GM21381 (cell line): ENCODE measurements around the gene PITPNM3.

ENCODE experiments used
- ATAC-seq: cut with Tn5 transposase; IDR thresholded peaks from one replicate; pipeline ENCODE4 v1.9.1; 2021; ENCODE audit warnings: mild to moderate bottlenecking, moderate library complexity; ENCODE audit not compliant: unreplicated experiment

The PITPNM3 gene

DNA sequence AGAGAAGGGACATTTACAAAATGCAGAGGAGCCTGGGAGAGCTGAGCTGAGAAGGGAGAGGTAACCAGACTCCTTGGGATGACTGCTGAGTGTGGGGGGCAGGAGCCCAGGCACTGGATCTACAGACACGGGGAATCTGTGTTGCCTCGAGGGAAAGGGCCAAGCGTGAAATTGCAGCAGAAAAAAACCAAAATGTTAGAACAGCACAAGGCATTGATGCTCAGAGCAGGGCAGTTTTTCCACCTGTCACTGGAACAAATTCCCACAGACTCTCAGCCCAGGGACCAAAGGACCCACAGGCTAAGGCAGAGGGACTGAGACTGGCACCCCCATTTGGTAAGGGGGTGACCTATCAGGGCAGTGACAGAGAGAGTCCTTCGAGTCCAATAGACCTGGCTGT is 2.0 kb downstream of the PITPNM3 start:
- ATAC-seq: no peak

DNA sequence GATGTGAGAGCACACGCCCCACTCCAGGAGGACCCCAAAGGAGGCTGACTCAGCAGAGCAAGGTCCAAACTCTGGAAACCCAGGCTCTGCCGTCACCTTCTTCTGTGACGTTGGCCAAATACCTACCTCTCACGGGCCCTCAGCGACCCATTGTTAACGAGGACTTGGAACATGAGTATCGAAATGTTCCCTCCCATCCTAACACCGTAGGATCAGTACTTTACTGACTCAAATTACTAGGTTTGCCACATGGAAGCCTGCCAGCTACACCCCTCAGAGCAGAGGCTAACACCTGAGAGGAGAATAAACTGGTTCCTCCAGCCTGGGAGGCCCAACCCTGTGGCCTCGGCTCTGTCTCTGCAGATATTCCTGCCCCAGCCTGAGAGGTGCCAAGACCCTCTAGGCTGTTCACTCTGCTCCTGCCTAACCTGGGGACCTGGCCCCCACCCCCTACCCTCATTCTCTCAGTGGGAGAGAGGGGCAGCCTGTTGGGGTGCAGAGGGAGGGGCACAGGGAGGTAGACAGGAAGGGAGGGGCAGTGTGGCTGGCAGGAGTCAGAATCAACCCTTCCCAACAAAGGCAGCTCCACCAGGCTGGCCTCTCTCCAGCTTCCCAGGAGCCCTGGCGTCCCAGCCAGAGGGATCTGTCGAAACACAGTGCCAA is 4.4 kb downstream of the PITPNM3 start:
- ATAC-seq: no peak

DNA sequence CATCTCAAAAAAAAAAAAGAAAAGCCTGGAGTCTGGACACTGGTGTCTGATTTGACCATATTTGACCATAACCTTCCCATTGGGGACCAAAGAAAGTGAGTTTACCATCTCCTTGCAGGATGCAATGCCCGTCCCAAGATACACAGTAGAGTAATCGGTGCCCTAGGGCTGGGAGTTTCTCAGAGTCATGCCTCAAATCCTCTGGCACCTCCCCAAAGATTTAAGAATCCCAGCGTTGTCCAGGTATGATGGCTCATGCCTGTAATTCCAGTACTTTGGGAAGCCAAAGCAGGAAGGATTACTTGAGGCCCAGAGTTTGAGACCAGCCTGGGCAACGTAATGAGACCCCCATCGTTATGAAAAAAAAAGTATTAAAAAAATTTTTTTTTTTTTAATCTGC is 5.0 kb downstream of the PITPNM3 start:
- no peak for ATAC-seq

DNA sequence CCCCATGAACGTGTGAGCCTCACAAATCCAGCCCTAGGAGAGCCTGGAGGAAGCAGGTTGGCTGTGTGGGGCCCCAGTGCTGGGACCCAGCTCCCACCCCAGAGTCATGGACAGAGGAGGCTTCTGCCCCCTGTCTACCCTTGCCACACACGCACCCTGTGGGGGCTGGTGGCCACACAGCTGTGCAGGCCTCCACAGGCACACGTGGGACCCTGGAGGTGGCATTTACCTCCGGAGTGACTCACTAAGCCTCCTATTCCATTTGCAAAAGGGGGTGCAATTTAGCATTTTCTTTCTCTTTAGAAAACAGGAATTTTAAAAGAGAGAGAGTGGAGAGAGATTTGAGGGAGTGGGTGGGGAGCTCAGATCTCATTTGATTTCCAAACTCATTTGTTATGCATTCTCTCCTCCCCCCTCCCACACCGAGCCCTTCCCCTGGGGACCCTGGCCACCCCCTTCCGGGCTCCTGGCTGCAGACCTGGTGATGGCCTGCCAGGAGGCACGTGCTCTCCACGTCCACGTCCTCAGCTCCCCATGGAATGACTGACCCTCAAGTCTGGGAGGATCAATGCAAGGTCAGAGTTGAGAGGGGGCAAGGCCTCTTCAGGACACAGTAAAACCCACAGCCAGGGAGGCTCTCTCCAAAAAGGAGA is 6.8 kb downstream of the PITPNM3 start:
- ATAC-seq: no peak

DNA sequence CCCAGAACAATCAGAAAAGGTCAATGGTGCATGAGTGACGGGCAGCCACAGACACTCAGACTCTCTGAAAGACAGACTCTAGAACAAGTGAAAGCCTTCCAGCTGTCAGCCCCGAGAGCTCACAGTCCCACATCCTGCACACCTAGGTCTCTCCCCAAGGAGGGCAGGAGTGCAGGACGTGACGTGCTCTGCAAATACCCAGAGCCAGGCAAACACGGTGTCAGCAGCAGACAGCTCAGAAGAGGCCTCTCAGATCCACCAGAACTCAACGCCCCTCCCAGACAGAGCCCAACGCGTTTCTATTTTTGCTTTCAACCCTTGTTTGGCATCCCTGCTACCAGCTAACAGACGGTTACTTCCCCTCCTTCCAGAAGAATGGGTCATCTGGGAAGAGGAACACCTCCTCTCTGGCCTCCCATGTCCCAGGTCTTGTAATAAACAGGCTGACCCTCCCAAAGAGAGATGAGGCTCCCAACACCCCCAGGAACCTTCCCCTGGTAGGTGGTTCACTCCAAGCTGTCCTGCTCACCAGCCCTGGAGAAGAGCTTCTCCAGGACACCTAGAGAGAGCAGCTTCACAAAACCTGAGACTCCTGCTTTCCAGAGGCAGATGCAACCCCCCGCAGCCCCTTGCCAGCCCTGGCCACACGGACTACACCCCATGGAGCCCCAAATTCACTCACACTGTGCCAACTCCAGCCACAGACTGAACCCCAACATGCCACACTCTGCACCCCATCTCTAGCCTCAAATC is 7.6 kb downstream of the PITPNM3 start:
- no peak for ATAC-seq

DNA sequence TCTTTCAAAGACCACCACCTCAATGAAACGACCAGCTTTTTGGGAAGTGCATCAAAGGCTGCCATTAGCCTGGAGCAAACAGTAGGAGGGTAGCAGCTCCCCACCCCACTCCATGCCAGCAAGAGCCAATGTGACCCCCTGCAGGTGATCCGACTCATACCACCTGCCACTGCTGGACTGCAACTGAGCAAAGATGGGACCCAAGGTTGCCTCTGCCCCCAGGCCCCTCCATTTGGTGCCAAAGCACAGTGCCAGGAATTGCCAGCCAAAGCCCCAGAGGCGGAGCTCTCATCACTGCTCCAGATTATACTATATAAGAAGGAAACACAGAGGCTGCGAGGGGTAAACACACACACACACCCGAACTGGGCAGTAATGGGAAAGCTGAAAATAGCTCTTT is 8.3 kb downstream of the PITPNM3 start:
- no peak for ATAC-seq

DNA sequence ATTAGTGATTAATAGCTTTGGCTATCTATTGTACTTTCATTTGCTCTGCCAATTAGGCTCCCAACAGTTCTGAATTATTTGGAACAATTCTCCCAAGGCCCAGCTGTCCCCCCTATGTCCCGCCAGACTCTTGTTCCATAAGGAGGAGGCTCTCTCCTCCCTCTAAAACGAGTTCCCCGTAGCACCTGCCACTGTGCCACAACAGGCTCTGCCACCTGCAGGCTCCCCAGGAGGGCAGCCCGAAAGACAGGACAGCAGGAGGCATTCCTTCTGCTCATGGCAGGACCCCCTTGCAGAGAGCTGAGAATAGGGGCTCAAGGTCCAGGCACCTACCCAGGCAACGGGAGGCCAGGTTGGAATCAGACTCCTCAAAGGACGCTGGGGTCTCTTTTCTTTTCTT is 9.0 kb downstream of the PITPNM3 start:
- ATAC-seq: no peak

DNA sequence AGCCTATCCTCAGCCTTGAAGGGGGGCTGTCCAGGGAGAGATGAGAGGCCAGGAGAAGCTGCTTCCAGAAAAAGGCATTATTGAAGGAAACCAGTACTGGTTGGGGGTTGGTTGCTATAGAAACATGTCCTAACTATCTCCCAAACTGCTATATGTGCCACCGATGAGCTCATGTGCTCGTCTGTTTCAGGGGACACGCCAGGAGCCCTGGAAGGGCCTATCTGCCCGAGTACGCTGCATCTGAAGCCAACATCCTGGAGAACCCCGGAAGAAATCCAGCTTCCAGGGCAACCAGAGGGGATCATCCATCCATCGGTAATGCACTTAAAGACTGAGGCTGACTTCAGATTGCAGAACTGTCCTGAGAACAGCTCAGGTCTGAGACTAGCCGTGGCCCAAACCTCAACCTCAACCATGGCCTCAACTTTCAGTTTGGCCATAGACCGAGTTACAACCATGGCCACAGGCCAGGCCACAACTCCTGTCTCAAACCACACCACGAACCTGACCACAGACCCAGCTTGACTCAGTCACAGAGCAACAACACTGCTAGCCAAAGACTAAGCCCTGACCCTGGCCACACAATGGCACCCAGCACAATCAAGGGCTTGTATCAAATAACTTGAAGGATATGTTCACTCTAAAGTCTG is 10.2 kb downstream of the PITPNM3 start:
- ATAC-seq: no peak

DNA sequence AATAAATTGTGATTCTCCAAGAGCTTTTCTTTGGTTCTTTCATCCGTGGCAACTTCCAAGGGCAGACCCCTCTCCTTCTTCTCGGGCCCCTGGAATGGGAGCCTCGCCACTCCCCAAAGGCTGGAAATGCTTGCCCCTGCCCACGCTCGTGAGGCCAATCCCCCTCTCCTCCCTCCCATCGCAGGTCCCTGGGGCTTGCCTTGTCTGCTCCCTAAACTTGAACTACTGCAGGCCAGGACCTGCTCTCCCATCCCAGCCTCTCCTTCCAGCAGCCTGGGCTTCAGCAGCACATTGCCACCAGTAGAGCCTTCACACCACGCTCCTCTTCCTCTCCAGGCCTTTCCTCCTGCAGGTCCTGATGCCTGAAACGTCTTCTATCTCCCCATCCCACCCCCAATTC is 11.1 kb downstream of the PITPNM3 start:
- ATAC-seq: no peak

DNA sequence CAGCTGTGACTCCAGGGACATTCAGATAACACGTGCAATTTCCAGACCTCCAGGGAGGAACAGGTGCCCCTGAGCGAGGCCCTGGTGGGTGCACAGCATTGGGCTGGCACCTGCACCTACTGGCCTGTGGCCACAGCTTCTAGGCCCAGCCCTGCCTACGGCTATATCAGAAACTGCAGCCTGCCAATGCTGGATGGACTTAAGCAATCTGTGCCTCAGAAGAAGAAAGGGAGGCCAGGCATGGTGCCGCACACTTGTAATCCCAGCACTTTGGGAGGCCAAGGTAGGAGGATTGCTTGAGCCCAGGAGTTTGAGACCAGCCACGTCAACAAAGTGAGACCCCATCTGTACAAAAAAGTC is 12.4 kb downstream of the PITPNM3 start:
- ATAC-seq: no peak

DNA sequence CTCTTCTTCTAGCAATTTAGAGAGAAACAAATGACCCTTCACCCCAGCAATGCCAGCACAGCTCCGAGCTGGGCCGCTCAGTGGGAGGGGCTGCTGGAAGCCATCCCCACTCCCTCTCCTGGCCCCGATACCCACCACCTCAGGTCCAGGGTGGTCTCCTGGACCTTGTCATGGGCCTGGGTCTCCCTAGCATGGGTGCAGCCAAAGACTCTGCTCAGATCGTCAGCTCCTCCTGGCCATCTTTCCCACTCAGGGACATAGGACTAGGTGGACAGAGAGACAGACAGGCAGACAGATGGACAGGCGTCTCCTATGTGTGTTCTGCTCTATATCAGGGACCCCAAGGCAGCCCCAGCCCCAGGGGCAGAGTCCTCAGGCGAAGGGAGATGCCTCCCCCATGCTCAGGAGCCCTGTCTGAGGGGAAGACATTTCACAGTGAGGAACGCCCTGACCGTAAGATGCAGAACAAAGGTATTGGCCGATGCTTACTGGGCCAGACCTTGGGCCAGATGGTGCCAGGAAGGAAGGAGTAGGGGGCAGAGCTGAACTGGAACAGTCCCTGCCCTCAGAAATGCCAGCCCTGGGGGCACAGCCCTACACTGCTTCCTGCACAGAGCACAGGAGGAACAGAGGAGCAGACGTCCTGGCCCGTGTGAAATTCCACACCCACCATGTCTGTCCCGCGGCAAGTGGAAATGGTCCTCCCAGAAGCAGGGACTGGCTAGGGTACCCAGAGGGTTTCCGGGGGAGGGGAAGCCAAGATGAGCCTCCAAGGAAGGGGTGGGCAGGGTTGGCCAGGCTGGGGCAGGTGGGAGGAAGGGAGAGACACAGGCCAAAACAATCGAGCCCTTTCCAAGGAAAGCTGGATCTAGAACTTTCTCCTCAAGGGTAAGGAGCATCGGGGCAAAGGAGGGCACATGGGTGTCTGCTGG is 13.0 kb downstream of the PITPNM3 start:
- no peak for ATAC-seq

DNA sequence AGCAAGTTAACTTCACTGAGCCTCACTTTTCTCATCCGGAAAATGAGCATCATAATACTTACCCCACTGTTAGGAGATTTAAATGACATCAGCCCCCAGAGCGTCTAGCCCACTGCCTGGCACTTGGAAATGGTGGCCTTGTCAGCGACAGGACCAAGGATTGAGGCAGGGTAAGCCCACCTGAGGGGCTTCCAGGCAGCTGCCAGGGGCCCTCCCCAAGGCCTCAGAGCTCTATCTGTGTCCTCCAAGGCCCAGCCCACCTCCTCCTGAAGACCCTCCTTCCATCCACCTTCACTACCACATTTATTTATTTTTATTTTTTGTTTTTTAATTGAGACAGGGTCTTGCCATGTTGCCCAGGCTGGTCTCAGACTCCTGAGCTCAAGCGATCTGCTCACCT is 13.8 kb downstream of the PITPNM3 start:
- ATAC-seq: no peak

DNA sequence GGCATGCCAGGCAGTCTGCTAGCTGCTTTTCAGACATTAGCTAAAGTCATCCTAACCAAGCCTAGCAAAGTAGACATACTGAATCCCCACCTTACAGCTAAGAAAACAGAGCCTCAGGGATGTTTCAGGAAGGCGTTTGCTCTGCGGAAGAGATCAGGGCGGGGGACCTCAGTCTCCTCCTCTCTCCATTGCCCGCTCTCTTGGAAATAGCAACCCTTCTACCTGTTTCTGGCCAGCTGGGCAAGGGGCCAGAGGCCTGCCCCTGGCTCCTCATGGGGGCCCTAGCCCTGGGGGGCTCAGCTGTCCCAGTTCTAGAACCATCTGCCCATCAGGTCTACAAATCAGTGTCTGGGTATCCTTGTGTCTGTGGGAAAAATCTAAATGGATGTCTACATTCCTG is 14.5 kb downstream of the PITPNM3 start:
- ATAC-seq: no peak

DNA sequence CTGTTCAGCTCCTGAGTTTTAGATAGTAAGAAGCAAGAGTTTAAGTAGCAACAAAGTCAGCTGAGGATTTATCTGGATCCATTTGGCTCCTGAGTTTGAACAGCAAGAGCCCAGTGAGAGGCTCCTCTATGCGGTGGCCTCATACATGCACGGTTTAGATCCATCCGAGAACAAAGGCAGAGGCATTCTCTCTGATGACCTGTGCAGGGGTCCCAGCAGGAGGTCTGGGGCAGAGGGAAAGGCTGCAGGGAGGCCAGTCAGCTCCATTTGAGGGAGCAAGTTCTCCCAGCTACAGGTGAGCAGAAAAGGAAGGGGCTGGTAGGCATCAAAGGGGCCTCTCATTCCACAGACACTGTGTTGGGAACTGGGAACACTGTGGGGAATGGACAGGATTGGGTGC is 16.5 kb downstream of the PITPNM3 start:
- ATAC-seq: no peak

DNA sequence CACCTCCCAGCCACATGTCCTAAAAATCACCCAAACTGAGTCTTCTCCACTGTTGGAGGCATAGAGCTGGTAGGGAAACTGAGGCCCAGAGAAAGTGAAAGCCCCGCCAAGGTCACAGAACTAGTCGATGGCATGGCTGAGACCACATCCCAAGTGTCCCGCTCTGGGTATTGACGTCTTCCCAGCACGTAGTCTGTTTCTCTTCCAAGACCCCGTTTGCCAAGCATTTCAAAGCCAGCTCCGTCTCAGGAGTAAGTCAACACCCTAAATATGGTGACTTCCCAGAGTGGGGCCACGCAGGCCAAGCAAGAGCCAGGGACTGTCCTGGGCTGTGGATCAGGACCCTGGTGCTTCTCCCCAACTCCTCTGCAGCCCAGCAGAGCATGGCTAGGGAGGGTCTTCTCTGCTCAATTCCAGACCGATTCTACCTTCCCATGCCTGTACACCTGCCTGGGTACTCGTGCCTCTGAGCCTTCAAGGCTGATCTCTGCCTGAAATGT is 19.7 kb downstream of the PITPNM3 start:
- no peak for ATAC-seq

DNA sequence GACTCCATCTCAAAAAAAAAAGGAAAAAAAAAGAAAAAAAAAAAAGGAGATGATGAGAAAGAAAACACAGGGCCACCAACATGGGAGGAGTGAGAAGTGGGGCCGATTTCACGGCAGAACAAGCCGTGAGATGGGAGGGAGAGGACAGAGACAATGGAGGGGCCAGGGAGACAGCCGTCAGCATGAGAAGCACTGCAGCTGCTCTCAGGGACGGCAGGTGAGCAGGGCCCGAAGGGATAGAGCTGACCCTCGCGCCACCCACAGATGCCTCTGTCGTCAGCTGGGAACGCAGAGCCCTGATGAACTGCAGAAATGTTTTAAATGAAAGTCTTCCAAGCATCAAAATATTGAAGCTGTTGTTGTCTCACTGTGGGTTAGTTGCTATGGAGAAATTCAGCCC is 20.3 kb downstream of the PITPNM3 start:
- no peak for ATAC-seq

DNA sequence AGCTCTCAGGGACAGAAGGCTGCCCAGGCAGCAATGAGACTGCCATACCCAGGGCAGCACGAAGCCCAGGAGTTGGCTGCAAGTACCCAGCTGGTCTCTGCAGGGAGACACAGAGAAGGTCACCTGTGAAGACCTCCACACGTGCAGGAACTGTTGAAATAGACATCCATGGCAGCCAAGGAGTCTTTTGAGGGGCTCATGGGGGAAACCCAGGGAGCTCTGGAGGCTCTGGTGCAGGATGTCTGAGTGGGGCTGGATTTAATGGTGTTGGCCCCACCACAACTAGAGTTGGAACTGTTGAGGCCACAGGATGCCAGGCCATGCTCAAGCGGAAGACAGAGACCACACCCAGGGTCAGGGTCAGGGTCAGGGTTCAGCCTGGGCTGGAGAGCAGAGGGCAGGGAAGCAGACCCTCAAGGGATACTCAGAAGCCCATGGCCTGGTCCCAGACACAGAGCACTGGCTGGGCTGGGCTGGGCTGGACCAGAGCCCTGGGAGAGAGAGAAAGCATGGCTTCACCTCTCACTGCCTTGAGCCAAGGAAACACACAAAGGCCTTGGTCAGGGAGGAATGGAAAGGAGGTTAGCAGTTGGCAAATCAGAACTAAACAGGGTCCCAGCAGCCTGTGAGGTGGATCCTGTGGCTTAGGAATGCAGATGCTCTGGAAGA is 21.4 kb downstream of the PITPNM3 start:
- no peak for ATAC-seq

DNA sequence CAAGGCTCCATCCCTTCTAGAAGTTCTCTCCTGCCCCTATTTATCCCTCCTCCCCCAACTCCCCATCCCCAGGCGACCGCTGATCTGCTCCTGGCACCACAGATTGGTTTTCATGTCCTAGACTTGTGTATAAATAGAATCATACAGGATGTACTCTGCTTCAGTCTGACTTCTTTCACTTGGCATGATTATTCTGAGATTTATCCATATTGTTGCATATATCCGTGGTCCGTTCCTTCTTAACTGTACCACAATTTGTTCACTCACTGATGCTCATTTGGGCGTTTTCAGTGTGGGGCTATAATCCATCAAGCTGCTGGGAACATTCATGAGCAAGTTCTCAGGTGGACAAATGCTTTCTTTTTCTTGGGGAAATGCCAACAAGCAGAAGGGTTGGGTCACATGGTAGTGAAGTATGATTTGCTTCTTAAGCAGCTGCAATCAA is 23.9 kb downstream of the PITPNM3 start:
- ATAC-seq: no peak

DNA sequence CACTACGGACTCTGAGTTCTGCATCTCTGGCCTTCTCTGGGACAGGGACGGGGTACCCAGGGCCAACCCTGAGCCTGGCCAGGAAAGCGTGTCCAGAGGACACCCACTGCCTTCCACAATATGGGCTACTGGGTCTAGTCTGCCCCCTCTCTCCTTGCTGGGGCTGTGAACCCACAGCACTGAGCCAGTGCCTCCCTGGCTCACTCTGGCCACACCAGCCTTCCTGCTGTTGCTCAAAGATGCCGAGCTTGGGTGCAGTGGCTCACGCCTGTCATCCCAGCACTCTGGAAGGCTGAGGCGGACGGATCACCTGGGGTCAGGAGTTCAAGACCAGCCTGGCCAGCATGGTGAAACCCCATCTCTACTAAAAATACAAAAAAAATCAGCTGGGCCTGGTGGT is 24.8 kb downstream of the PITPNM3 start:
- no peak for ATAC-seq

DNA sequence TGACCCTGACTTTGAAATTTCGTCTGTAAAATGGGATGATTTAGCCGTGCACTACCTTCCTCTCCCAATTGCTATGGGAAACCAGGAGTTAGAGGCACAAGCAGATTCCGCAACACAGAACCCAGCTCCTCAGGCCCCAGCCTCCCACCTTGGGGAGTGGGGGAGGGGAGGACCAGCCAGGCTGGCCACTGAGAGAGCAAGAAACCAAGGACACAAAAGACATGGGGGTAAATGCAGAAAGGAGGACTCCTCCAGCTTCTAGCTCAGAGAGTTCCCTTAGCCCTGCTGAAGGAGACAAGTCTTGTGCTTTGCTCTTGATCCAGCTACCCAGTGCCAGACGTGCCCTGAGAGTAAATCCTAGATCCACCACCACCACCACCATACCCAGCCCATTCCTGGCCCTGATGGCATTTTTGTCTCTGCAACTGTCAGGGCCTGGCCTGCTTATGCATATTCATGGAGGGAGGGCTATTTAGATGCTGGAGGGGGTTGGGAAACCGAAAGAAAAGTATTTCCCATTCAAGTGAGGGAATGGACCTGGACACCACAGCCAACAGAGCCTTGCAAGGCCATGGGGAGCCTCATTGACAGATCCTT is 25.9 kb downstream of the PITPNM3 start:
- no peak for ATAC-seq
